ENCODE results near the gene RYR3. TPM values are rescaled to one million over a fixed set of nuclear protein-coding genes. Genes with fewer than 3 reads are reported as not detected.
A peak's percentile ranks its signal among the peaks of the same experiment; 100 is the strongest.

The RYR3 gene
- total RNA-seq, 2 experiments from 2014 or later: 0.06 to 0.32 TPM

GRCh38 chr15:33311312-33311971 lies 675 bp downstream of the RYR3 start:
- no peaks in the 10 kb centered on the region for H4K20me1 ChIP-seq (ENCODE audit: insufficient read depth, low read length)
- H3K4me1 ChIP-seq (ENCODE audit: insufficient read depth, low read length, poor library complexity, severe bottlenecking): peaks cover 7% of the 10 kb centered on the region
- H3K9me3 ChIP-seq (ENCODE audit: low read length): no peaks in the 10 kb centered on the region
- POLR2A ChIA-PET: no interaction called here
- TF ChIP-seq CTCF (conservative IDR thresholded peaks at IDR 0.05; ENCODE audit: low read length) (no peak), EZH2phosphoT487 (IDR thresholded peaks at IDR 0.05; ENCODE audit: borderline replicate concordance, low read depth, low read length) (no peak)
- DNase-seq (ENCODE audit: low spot score): no peak
- H2AFZ ChIP-seq (ENCODE audit: low read length): no peak overlapping the region
- H3K4me3 ChIP-seq (ENCODE audit: low read depth, low read length, poor library complexity, severe bottlenecking): no peak overlapping the region
- no peaks in the 10 kb centered on the region for H3K79me2 ChIP-seq (ENCODE audit: insufficient read depth, low read depth, low read length)
- no peaks in the 10 kb centered on the region for H3K9me2 ChIP-seq (ENCODE audit: insufficient read depth, low read length)
- no peaks in the 10 kb centered on the region for H3K36me3 ChIP-seq (ENCODE audit: insufficient read depth, low read length)
- no peak overlapping the region for H3K27ac ChIP-seq (ENCODE audit: low read depth, low read length, poor library complexity, severe bottlenecking)
- intact Hi-C loops (cut with micrococcal nuclease; ENCODE audit: unreplicated experiment): no loop called here
- CTCF ChIA-PET (ENCODE audit: unreplicated experiment): no interaction called here
- no TSS peak for BruUV-seq (replicated peaks)
- no peak overlapping the region for H3K4me2 ChIP-seq (ENCODE audit: low read length)

- no TSS peak for BruUV-seq (replicated peaks)
- TF ChIP-seq EZH2phosphoT487 (IDR thresholded peaks at IDR 0.05; ENCODE audit: borderline replicate concordance, low read depth, low read length) (no peak), CTCF (conservative IDR thresholded peaks at IDR 0.05; ENCODE audit: low read length) (no peak)
- POLR2A ChIA-PET: interaction anchor here (0.6 to 1.5 kb wide), 6 partner anchors 12 to 324 kb away, joined by 3 to 5 read pairs (median 4); no protein-coding TSS in a partner anchor
- Histone ChIP-seq H2AFZ (ENCODE audit: low read length) (no peak overlapping the region), H4K20me1 (ENCODE audit: insufficient read depth, low read length) (no peaks in the 10 kb centered on the region), H3K36me3 (ENCODE audit: insufficient read depth, low read length) (no peaks in the 10 kb centered on the region), H3K4me1 (ENCODE audit: insufficient read depth, low read length, poor library complexity, severe bottlenecking) (peaks cover 7% of the 10 kb centered on the region), H3K9me2 (ENCODE audit: insufficient read depth, low read length) (no peaks in the 10 kb centered on the region), H3K4me3 (ENCODE audit: low read depth, low read length, poor library complexity, severe bottlenecking) (no peak overlapping the region), H3K27ac (ENCODE audit: low read depth, low read length, poor library complexity, severe bottlenecking) (no peak overlapping the region), H3K79me2 (ENCODE audit: insufficient read depth, low read depth, low read length) (no peaks in the 10 kb centered on the region), H3K4me2 (ENCODE audit: low read length) (no peak overlapping the region), H3K9me3 (ENCODE audit: low read length) (no peaks in the 10 kb centered on the region)
- no peak for DNase-seq (ENCODE audit: low spot score)
- CTCF ChIA-PET (ENCODE audit: unreplicated experiment): interaction anchor here (1.2 kb wide), 1 partner anchor 387 kb away, joined by 5 read pairs; no protein-coding TSS in a partner anchor
- intact Hi-C loops (cut with micrococcal nuclease; ENCODE audit: unreplicated experiment): no loop called here
These were observed 2.7 kb downstream of the RYR3 start for GRCh38 chr15:33313491-33313890.

- no peak overlapping the region for H3K4me2 ChIP-seq (ENCODE audit: low read length)
- H3K4me3 ChIP-seq (ENCODE audit: low read depth, low read length, poor library complexity, severe bottlenecking): no peak overlapping the region
- no peaks in the 10 kb centered on the region for H4K20me1 ChIP-seq (ENCODE audit: insufficient read depth, low read length)
- intact Hi-C loops (cut with micrococcal nuclease; ENCODE audit: unreplicated experiment): no loop called here
- H3K79me2 ChIP-seq (ENCODE audit: insufficient read depth, low read depth, low read length): no peaks in the 10 kb centered on the region
- H3K9me3 ChIP-seq (ENCODE audit: low read length): no peaks in the 10 kb centered on the region
- no peak overlapping the region for H2AFZ ChIP-seq (ENCODE audit: low read length)
- ChIA-PET POLR2A (interaction anchor here (0.6 to 1.4 kb wide), 3 partner anchors 20 to 90 kb away, joined by 3 to 5 read pairs (median 3); no protein-coding TSS in a partner anchor), CTCF (ENCODE audit: unreplicated experiment) (interaction anchor here (1.2 kb wide), 1 partner anchor 387 kb away, joined by 5 read pairs; no protein-coding TSS in a partner anchor)
- H3K36me3 ChIP-seq (ENCODE audit: insufficient read depth, low read length): no peaks in the 10 kb centered on the region
- no TSS peak for BruUV-seq (replicated peaks)
- no peak overlapping the region for H3K27ac ChIP-seq (ENCODE audit: low read depth, low read length, poor library complexity, severe bottlenecking)
- H3K4me1 ChIP-seq (ENCODE audit: insufficient read depth, low read length, poor library complexity, severe bottlenecking): peaks cover 7% of the 10 kb centered on the region
- TF ChIP-seq EZH2phosphoT487 (IDR thresholded peaks at IDR 0.05; ENCODE audit: borderline replicate concordance, low read depth, low read length) (no peak), CTCF (conservative IDR thresholded peaks at IDR 0.05; ENCODE audit: low read length) (0 out of 2 replicates have a peak, but pooled peaks have one; percentile 34)
- no peaks in the 10 kb centered on the region for H3K9me2 ChIP-seq (ENCODE audit: insufficient read depth, low read length)
- no peak for DNase-seq (ENCODE audit: low spot score)
These were observed 3.3 kb downstream of the RYR3 start for GRCh38 chr15:33314069-33314468.

Measured in OCI-LY7 (cell line).